Neuron (in vitro differentiated cells): ENCODE results near the gene SLC1A3.
A peak's percentile ranks its signal among the peaks of the same experiment; 100 is the strongest.

Experiments
- H2AFZ ChIP-seq: one replicate; pipeline ENCODE4 v1.6.1; 2013; ENCODE audit warnings: low read depth, mild to moderate bottlenecking, inconsistent platforms, low read length, moderate library complexity
- H3K27me3 ChIP-seq: one replicate; pipeline ENCODE4 v1.6.1; 2013; ENCODE audit warnings: low read length; ENCODE audit not compliant: insufficient read depth
- H3K36me3 ChIP-seq: one replicate; pipeline ENCODE4 v1.6.1; 2013; ENCODE audit warnings: low read length; ENCODE audit not compliant: insufficient read depth
- H3K4me1 ChIP-seq: one replicate; pipeline ENCODE4 v1.6.1; 2013; ENCODE audit warnings: low read length; ENCODE audit not compliant: insufficient read depth
- H3K4me3 ChIP-seq: 2 replicates; pipeline ENCODE4 v1.5.1; 2013; ENCODE audit warnings: mild to moderate bottlenecking, low read length, moderate library complexity
- H3K9me3 ChIP-seq: one replicate; pipeline ENCODE4 v1.6.1; 2013; ENCODE audit warnings: low read length

The SLC1A3 gene

GRCh38 chr5:36679221-36679989, 73.0 kb downstream of the SLC1A3 start:
- Histone ChIP-seq H3K36me3 (peaks cover 31% of the 10 kb centered on the region), H3K27me3 (no peaks in the 10 kb centered on the region), H2AFZ (no peak overlapping the region), H3K4me1 (peaks cover 4% of the 10 kb centered on the region), H3K4me3 (no peak overlapping the region), H3K9me3 (no peaks in the 10 kb centered on the region)

- H3K36me3 ChIP-seq, result peaks cover 27% of the 10 kb centered on the region
- no peaks in the 10 kb centered on the region for H3K27me3 ChIP-seq
- H3K4me3 ChIP-seq, result no peak overlapping the region
- no peaks in the 10 kb centered on the region for H3K9me3 ChIP-seq
- peaks cover 4% of the 10 kb centered on the region for H3K4me1 ChIP-seq
- no peak overlapping the region for H2AFZ ChIP-seq
Measured at GRCh38 chr5:36680066-36680465, 73.7 kb downstream of the SLC1A3 start.

- Histone ChIP-seq H3K36me3 (peaks cover 28% of the 10 kb centered on the region), H2AFZ (no peak overlapping the region), H3K4me3 (no peak overlapping the region), H3K9me3 (no peaks in the 10 kb centered on the region), H3K4me1 (peaks cover 4% of the 10 kb centered on the region), H3K27me3 (no peaks in the 10 kb centered on the region)
Measured at GRCh38 chr5:36681711-36682110, 75.3 kb downstream of the SLC1A3 start.

- no peak overlapping the region for H3K4me3 ChIP-seq
- H2AFZ ChIP-seq, result no peak overlapping the region
- H3K36me3 ChIP-seq, result peaks cover 26% of the 10 kb centered on the region
Measured at GRCh38 chr5:36682499-36682898, 76.1 kb downstream of the SLC1A3 start.

GRCh38 chr5:36683821-36684434, 77.5 kb downstream of the SLC1A3 start:
- Histone ChIP-seq H3K36me3 (peaks cover 15% of the 10 kb centered on the region), H3K4me1 (no peaks in the 10 kb centered on the region), H2AFZ (no peak overlapping the region), H3K27me3 (no peaks in the 10 kb centered on the region), H3K9me3 (no peaks in the 10 kb centered on the region), H3K4me3 (no peak overlapping the region)

More at GRCh38 chr5:36682499-36682898, 76.1 kb downstream of the SLC1A3 start:
- H3K27me3 ChIP-seq, result no peaks in the 10 kb centered on the region
- H3K9me3 ChIP-seq, result no peaks in the 10 kb centered on the region
- peaks cover 4% of the 10 kb centered on the region for H3K4me1 ChIP-seq

- H2AFZ ChIP-seq, result no peak overlapping the region
- peaks cover 10% of the 10 kb centered on the region for H3K4me1 ChIP-seq
- H3K27me3 ChIP-seq, result no peaks in the 10 kb centered on the region
- H3K4me3 ChIP-seq, result no peak overlapping the region
- H3K9me3 ChIP-seq, result no peaks in the 10 kb centered on the region
- H3K36me3 ChIP-seq, result peaks cover 5% of the 10 kb centered on the region
Measured at GRCh38 chr5:36685631-36686288, 79.4 kb downstream of the SLC1A3 start.

GRCh38 chr5:36686881-36687280, 80.5 kb downstream of the SLC1A3 start:
- Histone ChIP-seq H3K36me3 (peaks cover 5% of the 10 kb centered on the region), H3K4me3 (no peak overlapping the region), H3K9me3 (no peaks in the 10 kb centered on the region), H3K27me3 (no peaks in the 10 kb centered on the region), H3K4me1 (peaks cover 14% of the 10 kb centered on the region), H2AFZ (no peak overlapping the region)

GRCh38 chr5:36688722-36689121, 82.3 kb downstream of the SLC1A3 start:
- H3K27me3 ChIP-seq, result peaks cover under 1% of the 10 kb centered on the region
- no peak overlapping the region for H3K4me3 ChIP-seq

GRCh38 chr5:36689225-36689624, 82.8 kb downstream of the SLC1A3 start:
- Histone ChIP-seq H3K9me3 (no peaks in the 10 kb centered on the region), H3K4me1 (peaks cover 22% of the 10 kb centered on the region), H3K4me3 (peak overlapping the region; percentile 59), H3K36me3 (peaks cover 5% of the 10 kb centered on the region), H2AFZ (no peak overlapping the region), H3K27me3 (peaks cover 5% of the 10 kb centered on the region)

More at GRCh38 chr5:36688722-36689121, 82.3 kb downstream of the SLC1A3 start:
- Histone ChIP-seq H3K36me3 (peaks cover 5% of the 10 kb centered on the region), H3K9me3 (no peaks in the 10 kb centered on the region), H3K4me1 (peaks cover 22% of the 10 kb centered on the region), H2AFZ (no peak overlapping the region)

GRCh38 chr5:36690041-36690961, 83.9 kb downstream of the SLC1A3 start:
- Histone ChIP-seq H3K9me3 (no peaks in the 10 kb centered on the region), H3K36me3 (peaks cover 5% of the 10 kb centered on the region)

GRCh38 chr5:36691226-36691625, 84.8 kb downstream of the SLC1A3 start:
- Histone ChIP-seq H2AFZ (no peak overlapping the region), H3K4me3 (no peak overlapping the region)

More at GRCh38 chr5:36690041-36690961, 83.9 kb downstream of the SLC1A3 start:
- H3K4me3 ChIP-seq, result peak overlapping the region; percentile 59
- H2AFZ ChIP-seq, result peak overlapping the region; percentile 80
- peaks cover 8% of the 10 kb centered on the region for H3K27me3 ChIP-seq
- peaks cover 22% of the 10 kb centered on the region for H3K4me1 ChIP-seq

GRCh38 chr5:36691696-36692371, 85.4 kb downstream of the SLC1A3 start:
- no peaks in the 10 kb centered on the region for H3K36me3 ChIP-seq
- no peak overlapping the region for H2AFZ ChIP-seq
- H3K4me3 ChIP-seq, result no peak overlapping the region
- H3K9me3 ChIP-seq, result no peaks in the 10 kb centered on the region
- peaks cover 8% of the 10 kb centered on the region for H3K27me3 ChIP-seq
- peaks cover 22% of the 10 kb centered on the region for H3K4me1 ChIP-seq

More at GRCh38 chr5:36691226-36691625, 84.8 kb downstream of the SLC1A3 start:
- peaks cover under 1% of the 10 kb centered on the region for H3K36me3 ChIP-seq
- peaks cover 8% of the 10 kb centered on the region for H3K27me3 ChIP-seq
- H3K9me3 ChIP-seq, result no peaks in the 10 kb centered on the region
- H3K4me1 ChIP-seq, result peaks cover 22% of the 10 kb centered on the region
